ENCODE results near the gene TUBB6. TPM values are rescaled to one million over a fixed set of nuclear protein-coding genes. Genes with fewer than 3 reads are reported as not detected.

The TUBB6 gene
- not detected for total RNA-seq

- no peak for DNase-seq
Observed at GRCh38 chr18:12307701-12308385, at the start of gene TUBB6. TSS of gene TUBB6 (plus strand) at chr18:12308241. CDS start at chr18:12308293, 52 bp downstream.

GRCh38 chr18:12258719-12259705 is 49.0 kb upstream of the TUBB6 start:
- no peak for DNase-seq

- DNase-seq = no peak
Observed at GRCh38 chr18:12262748-12263147, 45.3 kb upstream of the TUBB6 start.

GRCh38 chr18:12264864-12265263 is 43.2 kb upstream of the TUBB6 start:
- no peak for DNase-seq

- DNase-seq = no peak
Observed at GRCh38 chr18:12271376-12272235, 36.4 kb upstream of the TUBB6 start.

- no peak for DNase-seq
Observed at GRCh38 chr18:12274793-12275192, 33.2 kb upstream of the TUBB6 start.

- no peak for DNase-seq
Observed at GRCh38 chr18:12276736-12277554, 31.1 kb upstream of the TUBB6 start.

GRCh38 chr18:12278215-12278671 is 29.8 kb upstream of the TUBB6 start:
- no peak for DNase-seq

GRCh38 chr18:12278741-12279682 is 29.0 kb upstream of the TUBB6 start:
- DNase-seq = no peak

- no peak for DNase-seq
Observed at GRCh38 chr18:12279781-12280531, 28.1 kb upstream of the TUBB6 start.

- DNase-seq = no peak
Observed at GRCh38 chr18:12281861-12282260, 26.2 kb upstream of the TUBB6 start.

GRCh38 chr18:12282442-12283039 is 25.5 kb upstream of the TUBB6 start:
- DNase-seq = no peak

GRCh38 chr18:12283256-12283655 is 24.8 kb upstream of the TUBB6 start:
- no peak for DNase-seq

GRCh38 chr18:12283666-12284065 is 24.4 kb upstream of the TUBB6 start:
- no peak for DNase-seq

- DNase-seq = no peak
Observed at GRCh38 chr18:12287131-12287681, 20.8 kb upstream of the TUBB6 start.

GRCh38 chr18:12287684-12288402 is 20.2 kb upstream of the TUBB6 start:
- DNase-seq = no peak

GRCh38 chr18:12288403-12288755 is 19.7 kb upstream of the TUBB6 start:
- no peak for DNase-seq

GRCh38 chr18:12290086-12290485 is 18.0 kb upstream of the TUBB6 start:
- no peak for DNase-seq

- DNase-seq = no peak
Observed at GRCh38 chr18:12291161-12291560, 16.9 kb upstream of the TUBB6 start.

Data from effector CD4-positive, alpha-beta T cell (primary cell).